Measurements from ENCODE around the gene IPCEF1. TPM values are rescaled to one million over a fixed set of nuclear protein-coding genes. Genes with fewer than 3 reads are reported as not detected.
A peak's percentile ranks its signal among the peaks of the same experiment; 100 is the strongest.
"Not testable (repeated sequence)": the region's sequence is repeated elsewhere in the genome, so short reads cannot be mapped to it uniquely, and the experiment has no call there.

The IPCEF1 gene
- total RNA-seq, 2 experiments from 2014 or later = 42.9 to 46.4 TPM

- POLR2A ChIA-PET = no interaction called here
- no peak for ATAC-seq (ENCODE audit: low read depth)
- no peak for DNase-seq
These were observed 160.2 kb downstream of the IPCEF1 start for GRCh38 chr6:154196333-154196885.

DNA sequence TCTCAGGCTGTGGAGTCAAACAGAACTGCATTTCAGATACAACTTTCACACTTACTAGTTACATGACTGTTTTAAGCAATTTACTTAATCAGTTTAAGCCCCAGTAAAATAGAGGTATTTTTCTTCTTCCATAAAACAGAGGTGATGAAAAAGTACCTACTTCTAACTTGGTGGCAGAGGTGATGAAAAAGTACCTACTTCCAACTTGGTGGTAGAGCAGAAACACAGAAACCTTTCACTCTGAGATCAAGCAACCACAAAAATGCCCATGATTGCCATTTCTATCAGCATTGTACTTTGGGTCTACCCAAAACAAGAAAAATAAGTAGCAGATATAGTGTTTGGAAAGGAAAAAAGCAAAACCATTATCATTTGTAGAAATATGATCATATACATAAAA, 168.9 kb downstream of the IPCEF1 start:
- H3K9me3 Mint-ChIP-seq = peaks cover 5% of the 10 kb centered on the region
- H3K4me1 Mint-ChIP-seq = peaks cover 8% of the 10 kb centered on the region
- no peaks in the 10 kb centered on the region for H3K27me3 Mint-ChIP-seq
- no peak for DNase-seq
- no peak overlapping the region for H3K4me3 Mint-ChIP-seq
- POLR2A ChIA-PET = no interaction called here
- peaks cover 57% of the 10 kb centered on the region for H3K36me3 Mint-ChIP-seq
- H3K27ac Mint-ChIP-seq = no peak overlapping the region
- no peak for ATAC-seq (ENCODE audit: low read depth)

More at GRCh38 chr6:154196333-154196885, 160.2 kb downstream of the IPCEF1 start:
- H3K27ac Mint-ChIP-seq = no peak overlapping the region
- no peaks in the 10 kb centered on the region for H3K27me3 Mint-ChIP-seq
- H3K36me3 Mint-ChIP-seq = peaks cover 51% of the 10 kb centered on the region
- peaks cover 9% of the 10 kb centered on the region for H3K9me3 Mint-ChIP-seq
- peaks cover 6% of the 10 kb centered on the region for H3K4me1 Mint-ChIP-seq
- no peak overlapping the region for H3K4me3 Mint-ChIP-seq

GRCh38 chr6:154187203-154187602, 169.4 kb downstream of the IPCEF1 start:
- POLR2A ChIA-PET = no interaction called here
- Mint-ChIP-seq H3K27me3 (no peaks in the 10 kb centered on the region), H3K27ac (no peak overlapping the region), H3K4me1 (peaks cover 8% of the 10 kb centered on the region), H3K9me3 (peaks cover 8% of the 10 kb centered on the region), H3K36me3 (peaks cover 56% of the 10 kb centered on the region), H3K4me3 (no peak overlapping the region)
- DNase-seq (no peak), ATAC-seq (ENCODE audit: low read depth) (no peak)

DNA sequence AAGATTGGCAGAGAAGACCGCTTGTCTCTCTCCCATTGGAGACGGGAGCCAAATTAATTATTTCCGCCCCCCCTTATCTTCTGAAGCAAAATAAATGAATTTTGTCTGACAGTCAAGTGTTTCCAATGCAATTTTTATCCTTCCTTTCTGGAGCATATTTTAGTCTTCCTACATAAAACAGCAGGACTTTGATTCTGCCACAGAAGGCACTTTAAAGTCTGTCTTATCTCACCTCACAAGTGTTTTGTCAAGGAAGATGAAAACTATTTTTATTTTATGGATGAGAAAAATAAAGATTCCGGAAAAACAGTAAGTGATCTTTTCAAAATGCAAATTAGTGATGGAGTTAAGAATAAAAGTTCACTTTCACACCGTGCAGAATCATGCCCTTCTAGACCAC, 177.2 kb downstream of the IPCEF1 start:
- Mint-ChIP-seq H3K27me3 (no peaks in the 10 kb centered on the region), H3K36me3 (peaks cover 54% of the 10 kb centered on the region), H3K27ac (no peak overlapping the region), H3K4me3 (no peak overlapping the region), H3K4me1 (peaks cover 4% of the 10 kb centered on the region), H3K9me3 (peaks cover 17% of the 10 kb centered on the region)
- ATAC-seq (ENCODE audit: low read depth) (no peak), DNase-seq (no peak)
- POLR2A ChIA-PET = no interaction called here

DNA sequence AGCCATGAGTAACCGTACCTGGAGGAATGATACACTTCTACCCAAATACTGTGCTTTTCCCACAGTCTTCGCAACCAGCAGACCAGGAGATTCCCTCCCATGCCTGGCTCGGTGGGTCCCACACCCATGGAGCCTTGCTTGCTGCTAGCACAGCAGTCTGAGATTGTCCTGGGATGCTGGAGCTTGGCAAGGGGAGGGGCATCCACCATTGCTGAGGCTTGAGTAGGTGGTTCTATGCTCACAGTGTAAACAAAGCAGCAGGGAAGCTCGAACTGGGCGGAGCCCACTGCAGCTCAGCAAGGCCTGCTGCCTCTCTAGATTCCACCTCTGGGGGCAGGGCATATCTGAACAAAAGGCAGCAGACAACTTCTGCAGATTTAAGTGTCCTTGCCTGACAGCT, 184.2 kb downstream of the IPCEF1 start:
- ATAC-seq (ENCODE audit: low read depth); DNase-seq; H3K27ac Mint-ChIP-seq; H3K4me3 Mint-ChIP-seq; H3K27me3 Mint-ChIP-seq; POLR2A ChIA-PET: not testable (repeated sequence)
- Mint-ChIP-seq H3K9me3 (peaks cover 15% of the 10 kb centered on the region), H3K4me1 (peaks cover 18% of the 10 kb centered on the region), H3K36me3 (peaks cover 65% of the 10 kb centered on the region)

DNA sequence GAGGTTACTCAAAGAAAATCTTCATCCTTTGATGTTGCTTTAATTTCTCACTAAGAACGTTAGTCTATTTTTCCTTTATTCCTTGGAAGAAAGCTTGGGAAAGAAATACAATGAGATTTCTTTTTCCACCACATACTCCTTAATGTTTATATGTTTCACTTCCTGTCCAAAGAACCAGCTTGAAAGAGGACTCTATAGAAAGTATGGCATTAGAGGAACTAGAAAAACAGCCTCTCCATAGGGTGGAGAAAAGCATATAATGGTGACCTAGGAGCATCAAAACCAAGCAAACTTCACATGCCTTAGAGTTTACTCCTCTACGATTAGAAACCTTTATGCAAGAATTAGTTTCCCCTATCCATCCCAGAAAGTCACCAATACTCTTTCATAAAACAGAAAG, 186.5 kb downstream of the IPCEF1 start:
- DNase-seq (no peak), ATAC-seq (ENCODE audit: low read depth) (no peak)
- H3K4me1 Mint-ChIP-seq = peaks cover 20% of the 10 kb centered on the region
- no peaks in the 10 kb centered on the region for H3K27me3 Mint-ChIP-seq
- H3K4me3 Mint-ChIP-seq = no peak overlapping the region
- H3K27ac Mint-ChIP-seq = no peak overlapping the region
- POLR2A ChIA-PET = no interaction called here
- H3K9me3 Mint-ChIP-seq = peaks cover 9% of the 10 kb centered on the region
- H3K36me3 Mint-ChIP-seq = peaks cover 61% of the 10 kb centered on the region

- ATAC-seq (ENCODE audit: low read depth) = no peak
- Mint-ChIP-seq H3K9me3 (peaks cover 7% of the 10 kb centered on the region), H3K27ac (no peak overlapping the region), H3K27me3 (no peaks in the 10 kb centered on the region), H3K4me3 (peak overlapping the region; percentile 25), H3K36me3 (peaks cover 57% of the 10 kb centered on the region), H3K4me1 (peaks cover 20% of the 10 kb centered on the region)
- no peak for DNase-seq
- POLR2A ChIA-PET = no interaction called here
These were observed 187.3 kb downstream of the IPCEF1 start for GRCh38 chr6:154169193-154169847.

DNA sequence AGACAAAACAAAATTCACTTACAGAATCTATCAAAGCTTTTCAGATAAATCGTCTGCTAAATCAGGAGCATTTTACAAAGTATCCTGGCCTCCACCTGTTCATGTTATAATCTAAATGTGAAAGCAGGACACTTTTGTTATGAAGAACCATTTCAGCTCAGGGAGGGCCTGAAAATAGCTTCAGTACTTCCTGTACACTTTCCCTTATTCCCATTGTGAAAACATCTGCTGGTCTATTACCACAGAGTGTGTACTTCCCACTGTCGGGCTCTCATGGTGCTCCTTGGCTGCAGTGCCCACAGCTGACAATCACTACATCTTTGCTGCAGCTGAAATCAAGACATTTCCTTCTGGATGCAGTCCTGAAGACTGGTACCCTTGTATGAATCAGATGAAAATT, 189.5 kb downstream of the IPCEF1 start:
- Mint-ChIP-seq H3K36me3 (peaks cover 39% of the 10 kb centered on the region), H3K9me3 (peaks cover 2% of the 10 kb centered on the region), H3K27me3 (no peaks in the 10 kb centered on the region), H3K27ac (no peak overlapping the region), H3K4me3 (no peak overlapping the region), H3K4me1 (peaks cover 20% of the 10 kb centered on the region)
- POLR2A ChIA-PET = interaction anchor here (1.1 kb wide), 1 partner anchor 8 kb away, joined by 3 read pairs; no protein-coding TSS in a partner anchor
- no peak for ATAC-seq (ENCODE audit: low read depth)
- no peak for DNase-seq

DNA sequence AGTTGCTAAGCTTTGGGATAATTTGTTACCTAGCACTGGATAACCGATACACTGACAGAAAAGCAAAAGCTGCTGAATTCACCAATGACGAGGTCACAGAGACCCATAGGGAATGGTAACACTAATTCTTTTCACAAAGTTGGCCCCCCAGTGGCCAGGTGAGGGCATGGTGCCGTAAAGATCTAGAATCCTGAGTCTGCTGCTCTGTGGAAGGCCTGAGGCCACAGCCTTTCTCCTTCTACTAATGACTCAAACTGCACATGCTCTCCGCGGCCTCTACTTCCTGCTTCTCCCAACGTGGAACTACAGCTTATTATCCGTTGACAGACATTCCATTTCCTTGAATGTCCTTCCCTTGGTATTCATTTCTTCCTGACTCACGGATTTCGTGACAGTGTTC, 190.5 kb downstream of the IPCEF1 start:
- Mint-ChIP-seq H3K4me1 (peaks cover 20% of the 10 kb centered on the region), H3K27me3 (no peaks in the 10 kb centered on the region), H3K9me3 (peaks cover 2% of the 10 kb centered on the region), H3K4me3 (no peak overlapping the region), H3K36me3 (peaks cover 37% of the 10 kb centered on the region), H3K27ac (no peak overlapping the region)
- POLR2A ChIA-PET = no interaction called here
- ATAC-seq (ENCODE audit: low read depth) = no peak
- no peak for DNase-seq

GRCh38 chr6:154165478-154165877, 191.1 kb downstream of the IPCEF1 start:
- no peaks in the 10 kb centered on the region for H3K27me3 Mint-ChIP-seq
- peaks cover 2% of the 10 kb centered on the region for H3K9me3 Mint-ChIP-seq
- DNase-seq = no peak
- H3K36me3 Mint-ChIP-seq = peaks cover 38% of the 10 kb centered on the region
- no peak overlapping the region for H3K27ac Mint-ChIP-seq
- no peak for ATAC-seq (ENCODE audit: low read depth)
- peaks cover 19% of the 10 kb centered on the region for H3K4me1 Mint-ChIP-seq
- H3K4me3 Mint-ChIP-seq = no peak overlapping the region
- POLR2A ChIA-PET = no interaction called here

DNA sequence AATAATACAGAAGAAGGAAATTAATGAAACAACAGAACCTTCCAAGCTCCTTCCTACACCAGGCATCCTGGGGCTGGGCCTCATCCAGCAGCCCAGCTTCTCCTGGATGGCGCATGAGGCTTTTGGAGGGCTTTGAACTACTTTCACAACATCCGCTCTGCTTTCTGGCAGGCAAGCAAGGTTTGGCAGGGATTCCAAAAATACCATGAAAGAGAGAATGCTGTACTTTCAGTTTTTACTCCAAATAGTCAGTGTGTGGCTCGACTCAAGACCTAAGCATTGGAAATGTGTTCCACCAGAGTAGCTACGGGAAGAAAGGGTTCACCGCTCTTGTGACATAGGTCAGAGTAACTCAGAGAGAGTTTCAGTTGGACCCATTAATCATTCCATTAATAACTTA, 192.2 kb downstream of the IPCEF1 start:
- POLR2A ChIA-PET = no interaction called here
- H3K27ac Mint-ChIP-seq = no peak overlapping the region
- no peak for DNase-seq
- no peaks in the 10 kb centered on the region for H3K9me3 Mint-ChIP-seq
- no peaks in the 10 kb centered on the region for H3K27me3 Mint-ChIP-seq
- peaks cover 37% of the 10 kb centered on the region for H3K36me3 Mint-ChIP-seq
- no peak overlapping the region for H3K4me3 Mint-ChIP-seq
- H3K4me1 Mint-ChIP-seq = peaks cover 13% of the 10 kb centered on the region
- ATAC-seq (ENCODE audit: low read depth) = no peak

DNA sequence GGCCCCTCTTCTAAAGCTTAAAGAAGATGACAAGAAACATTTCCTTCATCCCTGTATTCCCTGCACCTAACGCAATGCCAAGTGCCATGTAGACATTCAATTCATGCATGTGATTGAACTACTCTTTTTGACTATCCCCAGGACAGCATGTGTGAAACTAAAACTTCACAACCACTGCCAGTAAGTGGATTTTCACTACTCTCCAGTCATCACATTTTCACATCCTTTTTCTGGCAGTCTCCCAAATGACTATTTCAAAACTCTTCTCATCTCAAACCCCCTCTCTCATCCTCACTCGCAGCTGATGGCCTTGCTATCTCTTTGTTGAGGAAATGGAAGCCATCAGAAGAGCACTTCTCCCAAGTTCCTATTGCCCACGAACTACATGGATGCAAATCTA, 194.9 kb downstream of the IPCEF1 start:
- Mint-ChIP-seq H3K36me3 (peaks cover 26% of the 10 kb centered on the region), H3K4me3 (no peak overlapping the region), H3K4me1 (peaks cover 14% of the 10 kb centered on the region), H3K27me3 (no peaks in the 10 kb centered on the region), H3K9me3 (no peaks in the 10 kb centered on the region), H3K27ac (no peak overlapping the region)
- ATAC-seq (ENCODE audit: low read depth) = no peak
- no peak for DNase-seq
- POLR2A ChIA-PET = no interaction called here

- DNase-seq (no peak), ATAC-seq (ENCODE audit: low read depth) (no peak)
- POLR2A ChIA-PET = interaction anchor here (1.4 kb wide), 2 partner anchors 8 to 108 kb away, joined by 3 read pairs; no protein-coding TSS in a partner anchor
- Mint-ChIP-seq H3K4me1 (peaks cover 23% of the 10 kb centered on the region), H3K9me3 (no peaks in the 10 kb centered on the region), H3K4me3 (no peak overlapping the region), H3K27ac (no peak overlapping the region), H3K27me3 (no peaks in the 10 kb centered on the region), H3K36me3 (peaks cover 14% of the 10 kb centered on the region)
These were observed 197.5 kb downstream of the IPCEF1 start for GRCh38 chr6:154159126-154159525.

- ATAC-seq (ENCODE audit: low read depth) (no peak), DNase-seq (no peak)
- H3K27ac Mint-ChIP-seq = peak overlapping the region; percentile 93
- no peaks in the 10 kb centered on the region for H3K27me3 Mint-ChIP-seq
- POLR2A ChIA-PET = interaction anchor here (0.6 to 1.8 kb wide), 9 partner anchors 50 to 352 kb away, joined by 3 to 6 read pairs (median 4); no protein-coding TSS in a partner anchor
- H3K4me1 Mint-ChIP-seq = peaks cover 23% of the 10 kb centered on the region
- H3K4me3 Mint-ChIP-seq = peak overlapping the region; percentile 88
- H3K9me3 Mint-ChIP-seq = no peaks in the 10 kb centered on the region
- peaks cover 14% of the 10 kb centered on the region for H3K36me3 Mint-ChIP-seq
These were observed 198.9 kb downstream of the IPCEF1 start for GRCh38 chr6:154157706-154158105.
